GM12864 (cell line): ENCODE data around the gene KRTAP10-7.
"Not testable (repeated sequence)": the region's sequence is repeated elsewhere in the genome, so short reads cannot be mapped to it uniquely, and the experiment has no call there.

Experiments used
- DNase-seq: peaks from one replicate; pipeline ENCODE4 v3.0.0-alpha.2; 2011; ENCODE audit warnings: low read depth
- H3K4me3 ChIP-seq: 2 replicates; pipeline ENCODE4 v1.5.1; 2011; ENCODE audit warnings: mild to moderate bottlenecking, low read depth, low read length, control low read depth
- TF ChIP-seq, protein P1 (sequence below): IDR thresholded peaks from 2 replicates; pipeline ENCODE4 v1.5.1; 2011; ENCODE audit warnings: low read depth, mild to moderate bottlenecking, moderate library complexity, low read length, control low read depth, inconsistent platforms; ENCODE audit errors: missing control alignments

The KRTAP10-7 gene, protein sequence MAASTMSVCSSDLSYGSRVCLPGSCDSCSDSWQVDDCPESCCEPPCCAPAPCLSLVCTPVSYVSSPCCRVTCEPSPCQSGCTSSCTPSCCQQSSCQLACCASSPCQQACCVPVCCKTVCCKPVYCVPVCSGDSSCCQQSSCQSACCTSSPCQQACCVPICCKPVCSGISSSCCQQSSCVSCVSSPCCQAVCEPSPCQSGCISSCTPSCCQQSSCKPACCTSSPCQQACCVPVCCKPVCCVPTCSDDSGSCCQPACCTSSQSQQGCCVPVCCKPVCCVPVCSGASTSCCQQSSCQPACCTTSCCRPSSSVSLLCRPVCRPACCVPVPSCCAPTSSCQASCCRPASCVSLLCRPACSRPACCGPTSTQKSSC

DNA sequence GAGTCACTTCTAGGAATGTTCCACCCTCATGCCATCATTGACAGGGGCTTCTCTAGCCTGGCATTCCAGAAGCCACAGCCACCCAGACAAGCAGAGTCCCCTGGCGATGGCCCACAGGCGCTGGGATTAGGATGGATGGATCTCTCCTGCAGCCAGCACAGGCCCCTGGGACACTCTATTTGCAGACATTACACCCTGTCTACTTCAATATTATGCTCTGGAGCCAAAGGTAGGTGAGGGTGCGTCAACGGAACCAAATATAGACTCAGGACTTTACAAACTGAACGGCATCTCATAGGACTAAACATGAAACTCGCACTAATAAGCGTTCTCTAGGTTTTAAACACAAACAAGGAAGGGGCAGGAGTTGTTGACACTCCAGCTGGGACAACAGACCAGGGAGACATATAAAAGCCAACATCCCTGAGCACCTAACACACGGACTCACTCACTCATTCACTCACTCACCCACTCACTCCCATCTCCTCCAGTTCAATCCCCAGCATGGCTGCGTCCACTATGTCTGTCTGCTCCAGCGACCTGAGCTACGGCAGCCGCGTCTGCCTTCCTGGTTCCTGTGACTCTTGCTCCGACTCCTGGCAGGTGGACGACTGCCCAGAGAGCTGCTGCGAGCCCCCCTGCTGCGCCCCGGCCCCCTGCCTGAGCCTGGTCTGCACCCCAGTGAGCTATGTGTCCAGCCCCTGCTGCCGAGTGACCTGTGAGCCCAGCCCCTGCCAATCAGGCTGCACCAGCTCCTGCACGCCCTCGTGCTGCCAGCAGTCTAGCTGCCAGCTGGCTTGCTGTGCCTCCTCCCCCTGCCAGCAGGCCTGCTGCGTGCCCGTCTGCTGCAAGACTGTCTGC lies at the start of gene KRTAP10-7:
Gene KRTAP10-7 (plus strand): TSS at position 480 of the 861 bp plus-strand sequence. CDS start 25 bp downstream, at position 505.
- not testable (repeated sequence) for H3K4me3 ChIP-seq, DNase-seq

DNA sequence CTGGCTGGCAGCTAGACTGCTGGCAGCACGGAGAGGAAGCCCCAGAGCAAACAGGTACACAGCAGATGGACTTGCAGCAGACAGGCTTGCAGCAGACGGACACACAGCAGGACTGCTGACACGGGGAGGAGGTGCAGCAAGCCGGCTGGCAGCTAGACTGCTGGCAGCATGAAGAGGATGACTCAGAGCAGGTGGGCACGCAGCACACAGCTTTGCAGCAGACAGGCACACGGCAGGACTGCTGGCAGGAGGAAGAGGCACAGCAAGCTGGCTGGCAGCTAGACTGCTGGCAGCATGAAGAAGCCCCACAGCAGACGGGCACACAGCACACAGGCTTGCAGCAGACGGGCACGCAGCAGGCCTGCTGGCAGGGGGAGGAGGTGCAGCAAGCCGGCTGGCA lies 49.6 kb upstream of the KRTAP10-7 start:
- TF ChIP-seq, protein P1, sequence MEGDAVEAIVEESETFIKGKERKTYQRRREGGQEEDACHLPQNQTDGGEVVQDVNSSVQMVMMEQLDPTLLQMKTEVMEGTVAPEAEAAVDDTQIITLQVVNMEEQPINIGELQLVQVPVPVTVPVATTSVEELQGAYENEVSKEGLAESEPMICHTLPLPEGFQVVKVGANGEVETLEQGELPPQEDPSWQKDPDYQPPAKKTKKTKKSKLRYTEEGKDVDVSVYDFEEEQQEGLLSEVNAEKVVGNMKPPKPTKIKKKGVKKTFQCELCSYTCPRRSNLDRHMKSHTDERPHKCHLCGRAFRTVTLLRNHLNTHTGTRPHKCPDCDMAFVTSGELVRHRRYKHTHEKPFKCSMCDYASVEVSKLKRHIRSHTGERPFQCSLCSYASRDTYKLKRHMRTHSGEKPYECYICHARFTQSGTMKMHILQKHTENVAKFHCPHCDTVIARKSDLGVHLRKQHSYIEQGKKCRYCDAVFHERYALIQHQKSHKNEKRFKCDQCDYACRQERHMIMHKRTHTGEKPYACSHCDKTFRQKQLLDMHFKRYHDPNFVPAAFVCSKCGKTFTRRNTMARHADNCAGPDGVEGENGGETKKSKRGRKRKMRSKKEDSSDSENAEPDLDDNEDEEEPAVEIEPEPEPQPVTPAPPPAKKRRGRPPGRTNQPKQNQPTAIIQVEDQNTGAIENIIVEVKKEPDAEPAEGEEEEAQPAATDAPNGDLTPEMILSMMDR: no peak
- DNase-seq: no peak

GRCh38 chr21:44551340-44551961 lies 48.9 kb upstream of the KRTAP10-7 start, which contains the start of gene KRTAP10-2:
TSS of gene KRTAP10-2 (minus strand) at chr21:44551505. CDS start at chr21:44551458, 47 bp downstream.
- TF ChIP-seq, protein P1: no peak
- DNase-seq: no peak
- H3K4me3 ChIP-seq: no peak within 1 kb of the TSS

More for the DNA sequence above, 49.6 kb upstream of the KRTAP10-7 start:
- H3K4me3 ChIP-seq: no peak overlapping the region

DNA sequence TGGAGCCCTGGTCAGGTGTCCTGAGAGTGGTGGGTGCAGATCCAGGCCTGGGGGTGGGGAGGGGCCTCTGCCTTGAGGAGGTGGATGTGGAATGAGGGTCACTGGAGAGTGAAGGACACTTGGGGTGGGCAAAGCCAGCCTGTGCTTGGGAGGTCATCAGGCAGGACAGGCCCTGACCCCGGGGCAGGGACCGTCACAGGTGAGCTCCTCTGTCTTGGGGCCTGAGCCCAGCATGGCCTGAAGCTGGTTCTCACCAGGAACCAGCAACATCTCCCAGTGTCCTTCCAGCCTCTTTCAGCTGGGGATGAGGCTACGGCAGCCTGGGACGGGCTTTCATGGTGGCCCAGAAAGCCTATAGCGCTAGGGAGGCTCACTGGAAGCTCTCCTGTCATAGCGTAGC lies 48.3 kb upstream of the KRTAP10-7 start:
- DNase-seq: no peak
- H3K4me3 ChIP-seq: no peak overlapping the region
- TF ChIP-seq, protein P1: no peak

- H3K4me3 ChIP-seq: no peak overlapping the region
- no peak for DNase-seq
- TF ChIP-seq, protein P1: no peak
Observed at GRCh38 chr21:44552681-44553080, 47.7 kb upstream of the KRTAP10-7 start.

DNA sequence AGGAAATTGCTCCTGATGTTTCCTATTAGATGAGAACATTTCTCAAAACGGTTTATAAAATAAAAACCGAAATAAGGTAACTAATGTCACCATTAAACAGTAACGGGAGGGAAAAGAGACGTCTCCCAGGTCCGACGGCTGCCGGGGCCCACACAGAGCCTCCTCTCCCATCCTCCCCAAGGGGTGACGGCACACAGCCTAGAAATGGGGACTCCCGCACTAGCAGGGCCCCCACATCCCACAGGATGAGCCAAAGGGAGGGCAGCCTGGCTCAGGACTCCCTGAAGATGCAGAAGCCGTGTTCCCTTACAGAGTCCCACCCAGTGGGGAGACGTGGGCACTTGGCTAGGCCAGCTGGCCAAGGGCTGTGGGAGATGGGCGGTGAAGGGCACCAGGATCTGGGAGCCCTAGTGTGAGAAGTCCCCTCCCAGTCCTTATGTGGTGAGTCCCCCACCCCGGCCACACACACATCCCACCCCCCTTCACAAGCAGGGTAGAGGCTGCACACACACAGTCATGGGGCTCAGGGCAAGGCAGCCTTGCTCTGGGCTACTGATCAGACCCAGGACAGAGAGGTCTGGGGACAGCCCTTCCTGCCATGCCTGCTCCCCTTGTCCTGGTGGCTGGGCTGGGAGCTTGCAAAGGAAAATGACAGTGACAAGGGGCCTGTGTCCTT lies 45.1 kb upstream of the KRTAP10-7 start:
- TF ChIP-seq, protein P1: no peak
- DNase-seq: no peak
- no peak overlapping the region for H3K4me3 ChIP-seq

GRCh38 chr21:44556879-44557278 lies 43.5 kb upstream of the KRTAP10-7 start:
- H3K4me3 ChIP-seq: no peak overlapping the region
- peak; percentile 2 for DNase-seq
- TF ChIP-seq, protein P1: no peak
